ENCODE data around the gene SREBF1. TPM values are rescaled to one million over a fixed set of nuclear protein-coding genes. Genes with fewer than 3 reads are reported as not detected.

Gene SREBF1
- total and polyA plus RNA-seq, 2 of the 4 experiments (the other 2 are of a cell fraction) = 3.4 to 20.4 TPM

GRCh38 chr17:17847118-17847689 is 10.4 kb upstream of the SREBF1 start:
- Histone ChIP-seq H2AK5ac (ENCODE audit: low read depth, low read length) (no peak overlapping the region), H2BK20ac (ENCODE audit: low read depth, low read length) (no peak overlapping the region), H2BK15ac (ENCODE audit: low read depth, low read length) (no peak overlapping the region), H2AFZ (replicated peaks; ENCODE audit: low read length, poor library complexity) (no peak overlapping the region), H3K27ac (ENCODE audit: insufficient read depth, low read length) (no peak overlapping the region), H3K4me3 (ENCODE audit: insufficient read depth, low read depth, low read length) (no peak overlapping the region), H3K14ac (replicated peaks; ENCODE audit: low read depth, low read length) (no peak overlapping the region), H3K56ac (ENCODE audit: extremely low read depth, insufficient read depth, low read length) (no peak overlapping the region), H3K79me1 (ENCODE audit: low read depth in 1 of 2, low read length in 2 of 2) (no peaks in the 10 kb centered on the region), H3K9ac (ENCODE audit: low read depth, low read length) (no peak overlapping the region), H3K23ac (ENCODE audit: low read depth, low read length) (no peak overlapping the region), H4K8ac (ENCODE audit: low read depth in 2 of 2, low read length in 2 of 2) (no peak overlapping the region), H3K18ac (ENCODE audit: low read depth, low read length) (no peak overlapping the region), H3K4me1 (ENCODE audit: control insufficient read depth, insufficient read depth, low read length) (peaks cover 8% of the 10 kb centered on the region; the same call in 1 of the 2 replicates), H3K4ac (ENCODE audit: low read depth, low read length) (no peak overlapping the region), H3K4me2 (ENCODE audit: low read depth, low read length) (no peak overlapping the region), H3K36me3 (ENCODE audit: control insufficient read depth, insufficient read depth, low read length) (peaks cover 11% of the 10 kb centered on the region; the same call in 1 of the 2 replicates), H3K27me3 (ENCODE audit: control insufficient read depth, insufficient read depth, low read length) (no peaks in the 10 kb centered on the region), H4K5ac (ENCODE audit: low read depth, low read length) (no peak overlapping the region), H3K9me1 (ENCODE audit: insufficient read depth, low read length) (peaks cover 6% of the 10 kb centered on the region; the same call in 1 of the 2 replicates), H3K9me3 (ENCODE audit: control insufficient read depth, insufficient read depth, low read length) (no peaks in the 10 kb centered on the region), H4K20me1 (ENCODE audit: insufficient read depth, low read length) (no peaks in the 10 kb centered on the region), H4K91ac (ENCODE audit: insufficient read depth, low read depth, low read length) (no peak overlapping the region), H2BK5ac (ENCODE audit: low read depth, low read length, poor library complexity, severe bottlenecking) (no peak overlapping the region), H2BK120ac (ENCODE audit: low read depth, low read length) (no peak overlapping the region), H2AK9ac (replicated peaks; ENCODE audit: low read depth, low read length, poor library complexity) (no peak overlapping the region)
- ATAC-seq (ENCODE audit: low read depth) = no peak
- no peak for DNase-seq
- in situ Hi-C loops (cut with MboI; ENCODE audit: low sequenced_read_pairs) (no loop called here), intact Hi-C loops (cut with micrococcal nuclease) (no loop called here), dilution Hi-C loops (cut with HindIII; ENCODE audit: low sequenced_read_pairs, unreplicated experiment) (no loop called here)
- 69% methylated on average over 8 of the region's 17 CpGs; no CpG with 5 or more reads in 1 of the 2 experiments for WGBS, 2 experiments (ENCODE audit: extremely low coverage in 2 of 2, insufficient read length in 1 of 2)
- BruUV-seq (replicated peaks) = no TSS peak
- no peak for TF ChIP-seq FOS (IDR thresholded peaks at IDR 0.05; ENCODE audit: low read depth, low read length)
- no peak for TF ChIP-seq RFX5 (IDR thresholded peaks at IDR 0.05; ENCODE audit: low read depth, low read length)
- TF ChIP-seq CHD1 (IDR thresholded peaks at IDR 0.05; ENCODE audit: low read depth, low read length) = no peak
- POLR2A ChIA-PET (ENCODE audit: unreplicated experiment) = no interaction called here
- CTCF ChIA-PET = no interaction called here

All from IMR-90 (cell line).